ENCODE results near the gene IFIT1. TPM values are rescaled to one million over a fixed set of nuclear protein-coding genes. Genes with fewer than 3 reads are reported as not detected.

The IFIT1 gene
- total RNA-seq, 1 donor from 2014 or later: 13.2 TPM

- no peak for DNase-seq (ENCODE audit: low spot score)
- H3K27me3 ChIP-seq: no peaks in the 10 kb centered on the region
- no peaks in the 10 kb centered on the region for H3K36me3 Mint-ChIP-seq
- no peak overlapping the region for H3K9ac ChIP-seq
- no peaks in the 10 kb centered on the region for H4K20me1 ChIP-seq (ENCODE audit: low read depth)
- H3K79me2 ChIP-seq (ENCODE audit: low read depth): no peaks in the 10 kb centered on the region
- H3K4me3 Mint-ChIP-seq: no peak overlapping the region
- no peaks in the 10 kb centered on the region for H3K9me3 Mint-ChIP-seq
- H3K4me1 ChIP-seq: no peaks in the 10 kb centered on the region
- H3K36me3 ChIP-seq: no peaks in the 10 kb centered on the region
- H3K9me3 ChIP-seq (ENCODE audit: low read depth): no peaks in the 10 kb centered on the region
- no peak overlapping the region for H3K4me3 ChIP-seq
- no peaks in the 10 kb centered on the region for H3F3A ChIP-seq (ENCODE audit: low read depth)
- TF ChIP-seq EZH2phosphoT487 (IDR thresholded peaks at IDR 0.05) (no peak), CTCF (IDR thresholded peaks at IDR 0.05) (no peak), EZH2 (IDR thresholded peaks at IDR 0.05) (no peak)
- H3K27ac ChIP-seq: no peak overlapping the region
- no peak overlapping the region for H3K4me2 ChIP-seq
- no peaks in the 10 kb centered on the region for H3K27me3 Mint-ChIP-seq (ENCODE audit: insufficient read depth, low read depth)
- no peak overlapping the region for H2AFZ ChIP-seq (replicated peaks)
- no peak overlapping the region for H3K27ac Mint-ChIP-seq
- no peaks in the 10 kb centered on the region for H3K4me1 Mint-ChIP-seq
These were observed 36.5 kb downstream of the IFIT1 start for GRCh38 chr10:89428877-89429276.

- no peaks in the 10 kb centered on the region for H3K79me2 ChIP-seq (ENCODE audit: low read depth)
- H3K9ac ChIP-seq: no peak overlapping the region
- DNase-seq (ENCODE audit: low spot score): no peak
- no peaks in the 10 kb centered on the region for H3K4me1 Mint-ChIP-seq
- H2AFZ ChIP-seq (replicated peaks): no peak overlapping the region
- no peaks in the 10 kb centered on the region for H3K4me1 ChIP-seq
- H3K27ac ChIP-seq: no peak overlapping the region
- no peak overlapping the region for H3K27ac Mint-ChIP-seq
- no peaks in the 10 kb centered on the region for H3K27me3 ChIP-seq
- no peaks in the 10 kb centered on the region for H3K27me3 Mint-ChIP-seq (ENCODE audit: insufficient read depth, low read depth)
- H3K9me3 Mint-ChIP-seq: no peaks in the 10 kb centered on the region
- H3F3A ChIP-seq (ENCODE audit: low read depth): no peaks in the 10 kb centered on the region
- H3K4me2 ChIP-seq: no peak overlapping the region
- no peaks in the 10 kb centered on the region for H4K20me1 ChIP-seq (ENCODE audit: low read depth)
- H3K4me3 ChIP-seq: no peak overlapping the region
- H3K36me3 Mint-ChIP-seq: no peaks in the 10 kb centered on the region
- H3K9me3 ChIP-seq (ENCODE audit: low read depth): no peaks in the 10 kb centered on the region
- H3K36me3 ChIP-seq: no peaks in the 10 kb centered on the region
- TF ChIP-seq EZH2 (IDR thresholded peaks at IDR 0.05): no peak
- TF ChIP-seq EZH2phosphoT487 (IDR thresholded peaks at IDR 0.05): no peak
- no peak for TF ChIP-seq CTCF (IDR thresholded peaks at IDR 0.05)
- no peak overlapping the region for H3K4me3 Mint-ChIP-seq
These were observed 39.6 kb downstream of the IFIT1 start for GRCh38 chr10:89431977-89432376.

- Histone ChIP-seq H3K27ac (no peak overlapping the region), H3K4me1 (no peaks in the 10 kb centered on the region), H3K27me3 (no peaks in the 10 kb centered on the region), H3K9me3 (ENCODE audit: low read depth) (no peaks in the 10 kb centered on the region), H3F3A (ENCODE audit: low read depth) (no peaks in the 10 kb centered on the region), H3K79me2 (ENCODE audit: low read depth) (no peaks in the 10 kb centered on the region), H3K36me3 (no peaks in the 10 kb centered on the region), H3K4me3 (no peak overlapping the region), H4K20me1 (ENCODE audit: low read depth) (no peaks in the 10 kb centered on the region), H2AFZ (replicated peaks) (no peak overlapping the region), H3K4me2 (no peak overlapping the region), H3K9ac (no peak overlapping the region)
- H3K27ac Mint-ChIP-seq: no peak overlapping the region
- no peaks in the 10 kb centered on the region for H3K4me1 Mint-ChIP-seq
- no peaks in the 10 kb centered on the region for H3K27me3 Mint-ChIP-seq (ENCODE audit: insufficient read depth, low read depth)
- TF ChIP-seq EZH2phosphoT487 (IDR thresholded peaks at IDR 0.05) (no peak), EZH2 (IDR thresholded peaks at IDR 0.05) (no peak), CTCF (IDR thresholded peaks at IDR 0.05) (no peak)
- no peak overlapping the region for H3K4me3 Mint-ChIP-seq
- H3K9me3 Mint-ChIP-seq: no peaks in the 10 kb centered on the region
- DNase-seq (ENCODE audit: low spot score): no peak
- H3K36me3 Mint-ChIP-seq: no peaks in the 10 kb centered on the region
These were observed 46.1 kb downstream of the IFIT1 start for GRCh38 chr10:89438525-89438924.

Data from neural progenitor cell (in vitro differentiated cells).